ENCODE measurements around the gene ZNF358. TPM values are rescaled to one million over a fixed set of nuclear protein-coding genes. Genes with fewer than 3 reads are reported as not detected.
A peak's percentile ranks its signal among the peaks of the same experiment; 100 is the strongest.

ZNF358 gene
- total and polyA plus RNA-seq, 10 of the 15 experiments (the other 5 are each of a cell fraction or from before 2014, with no cell fraction given): 0.09 to 6.3 (median 1.9) TPM; not detected in 1

GRCh38 chr19:7550987-7551761 lies 35.3 kb downstream of the ZNF358 start:
- POLR2A ChIA-PET: no interaction called here

More at GRCh38 chr19:7550987-7551761, 35.3 kb downstream of the ZNF358 start:
- DNase-seq (ENCODE audit: low read depth, low spot score): no peak
- H3K9ac ChIP-seq (ENCODE audit: control insufficient read depth, insufficient read depth, low read length): no peak overlapping the region
- 77% methylated on average over 43 of the region's 51 CpGs for WGBS (ENCODE audit: insufficient coverage, insufficient replicate concordance, low lambda C conversion rate, missing lambda C conversion rate)
- FAIRE-seq: no peak
- TF ChIP-seq FOXM1 (IDR thresholded peaks at IDR 0.05; ENCODE audit: low read depth, low read length): no peak
- TF ChIP-seq TARDBP (IDR thresholded peaks at IDR 0.05; ENCODE audit: borderline replicate concordance): peak; percentile 68; the same call in 1 of the 2 replicates
- TF ChIP-seq HCFC1 (IDR thresholded peaks at IDR 0.05; ENCODE audit: low read length): peak; percentile 79
- TF ChIP-seq YY1 (IDR thresholded peaks at IDR 0.05; ENCODE audit: low read depth, low read length): 0 out of 2 replicates have a peak, but pooled peaks have one; percentile 42
- TF ChIP-seq E2F4 (IDR thresholded peaks at IDR 0.05; ENCODE audit: low read depth, low read length): no peak
- peak; percentile 90 for TF ChIP-seq SIX5 (IDR thresholded peaks at IDR 0.05; ENCODE audit: low read depth, low read length, severe bottlenecking)
- no peak for TF ChIP-seq ETV6 (conservative IDR thresholded peaks at IDR 0.05 in 1 of 2, IDR thresholded peaks at IDR 0.05 in 1 of 2; ENCODE audit: borderline replicate concordance in 1 of 2, low read depth in 1 of 2)
- peak; percentile 66; the same call in 1 of the 2 replicates for TF ChIP-seq CREM (IDR thresholded peaks at IDR 0.05; ENCODE audit: low read depth)
- TF ChIP-seq IKZF1 (conservative IDR thresholded peaks at IDR 0.05): peak; percentile 65
- H3K27ac ChIP-seq (ENCODE audit: control insufficient read depth, insufficient read depth): no peak overlapping the region
- peaks cover 7 to 8% of the 10 kb centered on the region in 2 experiments for H3K36me3 ChIP-seq (ENCODE audit: control insufficient read depth in 2 of 2, insufficient read depth in 2 of 2, low read length in 1 of 2)
- ChIA-PET CTCF (no interaction called here), SMC1A (ENCODE audit: uncharacterized antibody, unreplicated experiment) (no interaction called here), RAD21 (ENCODE audit: unreplicated experiment) (no interaction called here)
- H3K27me3 ChIP-seq (replicated peaks in 1 of 2; ENCODE audit: control insufficient read depth in 2 of 2, insufficient read depth in 2 of 2, low read length in 1 of 2): no peaks in the 10 kb centered on the region
- no peaks in the 10 kb centered on the region; the same call in 1 of the 2 replicates for H3K4me1 ChIP-seq (ENCODE audit: control insufficient read depth, insufficient read depth, low read length)
- no peak overlapping the region for H3K4me2 ChIP-seq (ENCODE audit: control insufficient read depth, insufficient read depth)
- no peaks in the 10 kb centered on the region for H4K20me1 ChIP-seq (ENCODE audit: control insufficient read depth, insufficient read depth)
- no peaks in the 10 kb centered on the region for H3K9me3 ChIP-seq (replicated peaks; ENCODE audit: control insufficient read depth, insufficient read depth, low read length)
- in situ Hi-C loops (cut with MboI) (no loop called here), intact Hi-C loops (cut with micrococcal nuclease; ENCODE audit: unreplicated experiment) (no loop called here)
- H3K4me3 ChIP-seq: no peak overlapping the region
- no peak overlapping the region for H2AFZ ChIP-seq (ENCODE audit: control insufficient read depth, low read depth, low read length)
- no TSS peak for BruUV-seq (replicated peaks)
- peak; percentile 57 for ATAC-seq
- no peaks in the 10 kb centered on the region for H3K79me2 ChIP-seq (ENCODE audit: control insufficient read depth, insufficient read depth, low read length)

Measured in GM12878 (cell line).